ENCODE results near the gene RBM5.

- TF ChIP-seq FOXK2 (IDR thresholded peaks at IDR 0.05) (no peak), FOXM1 (IDR thresholded peaks at IDR 0.05; ENCODE audit: borderline replicate concordance) (no peak), ARNT (IDR thresholded peaks at IDR 0.05) (no peak), PKNOX1 (IDR thresholded peaks at IDR 0.05) (no peak), ELF4 (IDR thresholded peaks at IDR 0.05) (no peak), NFRKB (IDR thresholded peaks at IDR 0.05) (no peak), TARDBP (IDR thresholded peaks at IDR 0.05) (no peak), L3MBTL2 (conservative IDR thresholded peaks at IDR 0.05) (no peak), ZNF384 (IDR thresholded peaks at IDR 0.05) (no peak), SP1 (IDR thresholded peaks at IDR 0.05) (no peak)
Measured at GRCh38 chr3:50146316-50146901, 57.7 kb downstream of the RBM5 start.

Data from HEK293T (cell line).